ENCODE data around the gene ERC2. TPM values are rescaled to one million over a fixed set of nuclear protein-coding genes. Genes with fewer than 3 reads are reported as not detected.

The ERC2 gene
- polyA plus RNA-seq, 3 donors = not detected

- no peaks in the 10 kb centered on the region for H3K79me2 ChIP-seq (ENCODE audit: insufficient read depth, low read length)
- Mint-ChIP-seq H3K9me3 (peaks cover 0 to 1% (median 0%) of the 10 kb centered on the region in 7 donors), H3K4me3 (no peak overlapping the region), H3K27me3 (ENCODE audit: low read depth in 3 of 3) (peaks cover 3 to 9% (median 5%) of the 10 kb centered on the region in 3 donors), H3K4me1 (no peaks in the 10 kb centered on the region), H3K27ac (no peak overlapping the region), H3K36me3 (no peaks in the 10 kb centered on the region)
- intact Hi-C loops (cut with micrococcal nuclease) = no loop called here
- 94% methylated on average over 2 of the region's 2 CpGs for WGBS (ENCODE audit: insufficient coverage)
- H3K9me3 ChIP-seq (replicated peaks in 1 of 2; ENCODE audit: control insufficient read depth in 1 of 2, insufficient read depth in 1 of 2, low read length in 2 of 2) = no peaks in the 10 kb centered on the region
- no peaks in the 10 kb centered on the region for H3K4me1 ChIP-seq (ENCODE audit: control insufficient read depth in 1 of 2, insufficient read depth in 2 of 2, low read length in 2 of 2)
- no peaks in the 10 kb centered on the region for H3K36me3 ChIP-seq (replicated peaks in 1 of 2; ENCODE audit: control insufficient read depth in 1 of 2, insufficient read depth in 2 of 2, low read length in 2 of 2)
- TF ChIP-seq, protein P1, sequence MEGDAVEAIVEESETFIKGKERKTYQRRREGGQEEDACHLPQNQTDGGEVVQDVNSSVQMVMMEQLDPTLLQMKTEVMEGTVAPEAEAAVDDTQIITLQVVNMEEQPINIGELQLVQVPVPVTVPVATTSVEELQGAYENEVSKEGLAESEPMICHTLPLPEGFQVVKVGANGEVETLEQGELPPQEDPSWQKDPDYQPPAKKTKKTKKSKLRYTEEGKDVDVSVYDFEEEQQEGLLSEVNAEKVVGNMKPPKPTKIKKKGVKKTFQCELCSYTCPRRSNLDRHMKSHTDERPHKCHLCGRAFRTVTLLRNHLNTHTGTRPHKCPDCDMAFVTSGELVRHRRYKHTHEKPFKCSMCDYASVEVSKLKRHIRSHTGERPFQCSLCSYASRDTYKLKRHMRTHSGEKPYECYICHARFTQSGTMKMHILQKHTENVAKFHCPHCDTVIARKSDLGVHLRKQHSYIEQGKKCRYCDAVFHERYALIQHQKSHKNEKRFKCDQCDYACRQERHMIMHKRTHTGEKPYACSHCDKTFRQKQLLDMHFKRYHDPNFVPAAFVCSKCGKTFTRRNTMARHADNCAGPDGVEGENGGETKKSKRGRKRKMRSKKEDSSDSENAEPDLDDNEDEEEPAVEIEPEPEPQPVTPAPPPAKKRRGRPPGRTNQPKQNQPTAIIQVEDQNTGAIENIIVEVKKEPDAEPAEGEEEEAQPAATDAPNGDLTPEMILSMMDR (IDR thresholded peaks at IDR 0.05) = no peak
- H3K4me2 ChIP-seq (replicated peaks; ENCODE audit: extremely low read depth, low read length, poor library complexity, severe bottlenecking) = no peak overlapping the region
- H3K4me3 ChIP-seq (replicated peaks in 1 of 3; ENCODE audit: low read depth in 2 of 3, low read length in 3 of 3) = no peak overlapping the region
- H3K9ac ChIP-seq (ENCODE audit: insufficient read depth, low read length, poor library complexity, severe bottlenecking) = no peak overlapping the region
- no peaks in the 10 kb centered on the region for H3K27me3 ChIP-seq (ENCODE audit: control insufficient read depth in 2 of 2, insufficient read depth in 2 of 2, low read length in 2 of 2)
- H2AFZ ChIP-seq (ENCODE audit: insufficient read depth, low read depth, low read length, poor library complexity, severe bottlenecking) = no peak overlapping the region
- no peaks in the 10 kb centered on the region for H4K20me1 ChIP-seq (ENCODE audit: insufficient read depth, low read length)
- no peak for DNase-seq
- H3K27ac ChIP-seq (ENCODE audit: low read depth in 1 of 2, low read length in 2 of 2) = no peak overlapping the region
These were observed 230.0 kb downstream of the ERC2 start for GRCh38 chr3:56238299-56238698.

GRCh38 chr3:56233742-56234141 lies 234.5 kb downstream of the ERC2 start:
- Histone ChIP-seq H3K79me2 (ENCODE audit: insufficient read depth, low read length) (no peaks in the 10 kb centered on the region), H3K4me2 (replicated peaks; ENCODE audit: extremely low read depth, low read length, poor library complexity, severe bottlenecking) (no peak overlapping the region), H3K36me3 (replicated peaks in 1 of 2; ENCODE audit: control insufficient read depth in 1 of 2, insufficient read depth in 2 of 2, low read length in 2 of 2) (no peaks in the 10 kb centered on the region), H3K9me3 (replicated peaks in 1 of 2; ENCODE audit: control insufficient read depth in 1 of 2, insufficient read depth in 1 of 2, low read length in 2 of 2) (no peaks in the 10 kb centered on the region), H3K27ac (ENCODE audit: low read depth in 1 of 2, low read length in 2 of 2) (no peak overlapping the region), H3K4me3 (replicated peaks in 1 of 3; ENCODE audit: low read depth in 2 of 3, low read length in 3 of 3) (no peak overlapping the region), H3K9ac (ENCODE audit: insufficient read depth, low read length, poor library complexity, severe bottlenecking) (no peak overlapping the region), H4K20me1 (ENCODE audit: insufficient read depth, low read length) (no peaks in the 10 kb centered on the region), H3K4me1 (ENCODE audit: control insufficient read depth in 1 of 2, insufficient read depth in 2 of 2, low read length in 2 of 2) (no peaks in the 10 kb centered on the region), H3K27me3 (ENCODE audit: control insufficient read depth in 2 of 2, insufficient read depth in 2 of 2, low read length in 2 of 2) (no peaks in the 10 kb centered on the region), H2AFZ (ENCODE audit: insufficient read depth, low read depth, low read length, poor library complexity, severe bottlenecking) (no peak overlapping the region)
- peaks cover 0 to 2% (median 0%) of the 10 kb centered on the region in 7 donors for H3K9me3 Mint-ChIP-seq
- no peak overlapping the region for H3K4me3 Mint-ChIP-seq
- TF ChIP-seq, protein P1 (IDR thresholded peaks at IDR 0.05) = no peak
- intact Hi-C loops (cut with micrococcal nuclease) = no loop called here
- H3K36me3 Mint-ChIP-seq = no peaks in the 10 kb centered on the region
- H3K27ac Mint-ChIP-seq = no peak overlapping the region
- DNase-seq = no peak
- H3K4me1 Mint-ChIP-seq = no peaks in the 10 kb centered on the region
- H3K27me3 Mint-ChIP-seq (ENCODE audit: low read depth in 3 of 3) = peaks cover 1 to 7% (median 4%) of the 10 kb centered on the region in 3 donors
- no CpG with 5 or more reads among the region's 3 CpGs for WGBS (ENCODE audit: insufficient coverage)

Measured in CD14-positive monocyte (primary cell).